NCI-H460 (cell line): ENCODE results near the gene PARK7. TPM values are rescaled to one million over a fixed set of nuclear protein-coding genes. Genes with fewer than 3 reads are reported as not detected.

ENCODE experiments used
- small RNA-seq, 2 experiments: library from RNA; depleted of rRNA; stranded (forward); fragments of <200 nt; gene quantifications; one replicate each; pipeline ENCODE3, GENCODE V24; 2014
- total RNA-seq: library from RNA; depleted of rRNA; stranded (reverse); fragments of >200 nt; shearing (Covaris generic); gene quantifications from 2 replicates; pipeline ENCODE4 v1.2.3, GENCODE V29; 2014; rRNA removed

The PARK7 gene
- total RNA-seq, 1 experiment from 2014 or later = 257 TPM

Small RNA genes within 50 kb of the gene (small RNA-seq; reads per million reads assigned to genes)
- gene RF00019 = 0 reads per million in 2 experiments

Other genes with a start within 250 kb of the PARK7 start
- gene VAMP3, start 190.4 kb upstream of the PARK7 start, total RNA-seq = 56.9 and 59.0 TPM in 2 replicates
- gene PER3, start 177.4 kb upstream of the PARK7 start, total RNA-seq = 0.92 TPM in 2 replicates
- gene UTS2, start 108.6 kb upstream of the PARK7 start, total RNA-seq = not detected in 2 replicates
- 0.07 TPM in 1 of 2 replicates, not detected in the other for gene TNFRSF9, start 20.9 kb upstream of the PARK7 start, total RNA-seq
- 97.4 and 105 TPM in 2 replicates for gene ERRFI1, start 64.6 kb downstream of the PARK7 start, total RNA-seq